Endothelial cell of umbilical vein (primary cell): Measurements from ENCODE around the gene RTN4RL1. TPM values are rescaled to one million over a fixed set of nuclear protein-coding genes. Genes with fewer than 3 reads are reported as not detected.

ENCODE experiments used
- BruUV-seq: library from RNA; stranded (reverse); fragments of 400-500 nt; replicated peaks from 2 replicates; lab custom pipeline; 2021; lab: Mats Ljungman, UMichigan
- CTCF ChIA-PET: fragments of 300-600, 350-600 bp; sonication (Branson Sonifier 250); formaldehyde crosslinking; loops from one replicate; lab custom pipeline; 2021; ENCODE audit warnings: antibody characterized with exemption, inconsistent platforms; lab: Charles Lee
- POLR2A ChIA-PET: fragments of 300-600, 350-600 bp; sonication (Branson Sonifier 250); formaldehyde crosslinking; loops from one replicate; lab custom pipeline; 2021; ENCODE audit warnings: antibody characterized with exemption, inconsistent platforms; lab: Charles Lee
- DNase-seq: peaks from one replicate; pipeline ENCODE4 v3.0.0-alpha.2; 2011; ENCODE audit warnings: low read depth, low spot score
- FAIRE-seq: peaks from 2 replicates; lab custom pipeline; 2011; peaks lifted over from hg19 to GRCh38; lab: Jason Lieb, UNC
- H2AFZ ChIP-seq: 2 replicates; pipeline ENCODE4 v1.6.0; 2012; ENCODE audit warnings: low read depth, low read length, control low read depth, inconsistent platforms
- H3K27ac ChIP-seq: 2 replicates; pipeline ENCODE4 v1.5.1; 2011; ENCODE audit warnings: low read depth, mild to moderate bottlenecking, control low read depth, low read length, moderate library complexity; ENCODE audit not compliant: insufficient read depth
- H3K27me3 ChIP-seq, 2 experiments: 2 replicates each; pipeline versions ENCODE4 v1.6.0 to v1.6.1; 2011; ENCODE audit warnings: low read length in 2 of 2, mixed read lengths in 1 of 2; ENCODE audit not compliant: control insufficient read depth in 2 of 2, insufficient read depth in 2 of 2
- H3K36me3 ChIP-seq, 2 experiments: 2 replicates in 1 of 2; 3 replicates in 1 of 2; pipeline ENCODE4 v1.5.1; 2011; ENCODE audit warnings: low read length in 2 of 2, mild to moderate bottlenecking in 1 of 2, moderate library complexity in 1 of 2; ENCODE audit not compliant: control insufficient read depth in 2 of 2, insufficient read depth in 2 of 2; ENCODE audit errors: extremely low read depth in 1 of 2
- H3K4me1 ChIP-seq: 3 replicates; pipeline ENCODE4 v1.5.1; 2011; ENCODE audit warnings: mild to moderate bottlenecking, low read length; ENCODE audit not compliant: control insufficient read depth, insufficient read depth; ENCODE audit errors: extremely low read depth
- H3K4me2 ChIP-seq: 2 replicates; pipeline ENCODE4 v1.6.1; 2011; ENCODE audit warnings: low read length, control low read depth, mixed read lengths; ENCODE audit not compliant: insufficient read depth
- H3K4me3 ChIP-seq, 3 experiments: fragments of 200-600 bp in 1 of 3; sonication (generic), shearing (Covaris generic) in 1 of 3; replicated peaks in 1 of 3; 2 replicates each; pipeline ENCODE4 v1.5.1; 2011 to 2016; ENCODE audit warnings: control low read depth in 3 of 3, low read length in 3 of 3, mild to moderate bottlenecking in 2 of 3, inconsistent platforms in 1 of 3, low read depth in 1 of 3, moderate library complexity in 1 of 3; ENCODE audit not compliant: insufficient read depth in 1 of 3
- H3K79me2 ChIP-seq: 2 replicates; pipeline ENCODE4 v1.6.0; 2012; ENCODE audit warnings: low read length, inconsistent platforms; ENCODE audit not compliant: control insufficient read depth, insufficient read depth
- H3K9ac ChIP-seq: replicated peaks from 2 replicates; pipeline ENCODE3; 2011; ENCODE audit warnings: low read length, control low read depth; ENCODE audit not compliant: insufficient read depth; ENCODE audit errors: extremely low read depth
- H3K9me1 ChIP-seq: replicated peaks from 3 replicates; pipeline ENCODE4 v1.6.0; 2011; ENCODE audit warnings: mild to moderate bottlenecking, low read length; ENCODE audit not compliant: control insufficient read depth, insufficient read depth; ENCODE audit errors: extremely low read depth
- H3K9me3 ChIP-seq: replicated peaks from 2 replicates; pipeline ENCODE4 v1.5.1; 2012; ENCODE audit warnings: low read length, inconsistent platforms; ENCODE audit not compliant: control insufficient read depth, insufficient read depth
- H4K20me1 ChIP-seq: replicated peaks from 2 replicates; pipeline ENCODE3; 2011; ENCODE audit warnings: mild to moderate bottlenecking, low read length; ENCODE audit not compliant: control insufficient read depth, insufficient read depth; ENCODE audit errors: extremely low read depth
- CTCF ChIP-seq, 2 donors: IDR thresholded peaks; 1 replicate in 1 of 2; 2 replicates in 1 of 2; pipeline ENCODE4 v1.5.1; 2011; ENCODE audit warnings: low read length in 2 of 2, mild to moderate bottlenecking in 2 of 2, moderate library complexity in 2 of 2, control low read depth in 1 of 2, inconsistent platforms in 1 of 2, low read depth in 1 of 2; ENCODE audit not compliant: insufficient read depth in 1 of 2; ENCODE audit errors: extremely low read depth in 1 of 2
- EZH2 ChIP-seq: IDR thresholded peaks from 2 replicates; pipeline ENCODE4 v1.6.1; 2012; ENCODE audit warnings: borderline replicate concordance, low read depth, mild to moderate bottlenecking, moderate library complexity, low read length, inconsistent platforms; ENCODE audit not compliant: severe bottlenecking
- FOS ChIP-seq: IDR thresholded peaks from 2 replicates; pipeline ENCODE4 v1.6.1; 2011; ENCODE audit warnings: mild to moderate bottlenecking, low read length, moderate library complexity, borderline replicate concordance; ENCODE audit not compliant: insufficient read depth
- GATA2 ChIP-seq: IDR thresholded peaks from 2 replicates; pipeline ENCODE4 v1.7.0; 2011; ENCODE audit warnings: low read depth, mild to moderate bottlenecking, moderate library complexity, mixed read lengths, low read length; ENCODE audit not compliant: insufficient read length, insufficient read depth
- JUN ChIP-seq: IDR thresholded peaks from 2 replicates; pipeline ENCODE4 v1.6.1; 2011; ENCODE audit warnings: borderline replicate concordance, low read depth; ENCODE audit not compliant: insufficient read length, insufficient read depth
- MYC ChIP-seq: IDR thresholded peaks from one replicate; pipeline ENCODE4 v1.6.1; 2011; ENCODE audit warnings: mild to moderate bottlenecking, low read depth, low read length
- POLR2A ChIP-seq: IDR thresholded peaks from 2 replicates; pipeline ENCODE4 v1.6.1; 2012; ENCODE audit warnings: low read depth, mild to moderate bottlenecking, control low read depth, low read length
- POLR2AphosphoS5 ChIP-seq: IDR thresholded peaks from 2 replicates; pipeline ENCODE4 v1.6.1; 2012; ENCODE audit warnings: low read depth, mild to moderate bottlenecking, control low read depth, low read length, moderate library complexity; ENCODE audit not compliant: insufficient read depth
- dilution Hi-C: fragments of 300-500 bp; cut with MboI; formaldehyde crosslinking; loops from one replicate; pipeline ENCODE4 v1.15.0; 2019; ENCODE audit warnings: low sequenced_read_pairs; ENCODE audit not compliant: extremely low pct_ligation_motif_present
- intact Hi-C: fragments of 100-400 bp; cut with micrococcal nuclease; formaldehyde crosslinking; loops from one replicate; pipeline ENCODE4 v1.10.0; 2022
- polyA plus RNA-seq, 4 experiments: library from polyadenylated mRNA; depleted of rRNA in 3 of 4; stranded (reverse) in 3 of 4; unstranded in 1 of 4; fragments of >200 nt; gene quantifications; 2 replicates each; pipeline versions ENCODE4 v1.2.1 to v1.2.3, GENCODE V29; 2011 to 2012; ENCODE audit warnings: missing spikeins in 1 of 4
- total RNA-seq: library from RNA; stranded (reverse); gene quantifications from 2 replicates; pipeline ENCODE4 v1.2.3, GENCODE V29; 2021
- TF ChIP-seq, protein P1 (sequence below): IDR thresholded peaks from 2 replicates; pipeline ENCODE4 v1.6.1; 2011; ENCODE audit not compliant: insufficient read depth, insufficient read length

The RTN4RL1 gene
- total and polyA plus RNA-seq, 2 donors (not counting 3 experiments of a cell fraction or from before 2014, with no cell fraction given) = 0.04 TPM; not detected in 1

DNA sequence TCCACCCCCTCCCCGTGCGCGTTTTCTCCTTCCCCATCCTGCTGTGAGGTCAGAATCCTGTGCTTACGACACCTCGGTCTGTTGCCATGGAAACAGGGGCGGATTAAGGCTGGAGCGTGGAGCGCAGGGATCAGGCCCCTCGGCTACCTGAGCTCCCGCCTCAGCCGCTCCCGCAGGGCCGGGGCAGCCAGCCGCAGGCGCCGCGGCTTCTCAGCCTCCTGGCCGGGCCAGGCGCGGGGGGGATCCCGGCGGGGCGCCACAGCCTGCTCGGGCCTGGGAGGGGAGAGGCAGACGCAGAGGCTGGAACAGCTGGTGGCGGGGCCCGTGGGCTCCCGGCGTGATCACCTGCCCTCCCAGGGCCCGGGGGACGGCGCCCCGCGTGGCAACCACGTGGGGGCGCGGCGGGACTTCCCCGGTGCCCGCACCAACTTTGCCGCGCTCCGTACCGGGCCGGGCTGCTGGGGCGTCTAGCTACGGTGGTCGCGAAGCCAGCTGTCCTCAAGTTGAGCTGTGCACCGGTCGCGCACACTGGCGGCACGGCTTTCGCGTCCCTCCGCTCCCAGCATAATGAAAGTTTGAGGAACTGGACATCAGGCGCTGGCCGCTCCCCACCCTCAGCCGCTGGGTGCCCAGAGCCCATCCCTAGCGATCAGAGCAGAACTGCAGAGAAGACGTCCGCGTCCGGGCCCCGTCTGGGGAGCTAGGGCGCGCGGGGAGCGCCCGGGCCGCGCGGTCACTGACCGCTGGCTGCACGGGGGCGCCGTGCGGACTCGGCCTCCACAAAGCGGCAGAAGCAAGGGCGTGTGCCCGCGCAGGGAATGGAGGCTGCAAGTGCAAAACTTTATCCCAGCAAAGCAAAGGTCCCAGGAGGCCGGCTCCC lies 1.2 kb downstream of the RTN4RL1 start:
- Histone ChIP-seq H3K9me1 (no peaks in the 10 kb centered on the region), H3K4me1 (peaks cover 18% of the 10 kb centered on the region), H3K36me3 (no peaks in the 10 kb centered on the region), H3K79me2 (no peaks in the 10 kb centered on the region), H3K27ac (no peak overlapping the region), H2AFZ (peak overlapping the region; percentile 11), H3K4me2 (peak overlapping the region; percentile 21), H3K4me3 (peak overlapping the region in 1 of 3 experiments; percentile 17), H4K20me1 (no peaks in the 10 kb centered on the region), H3K27me3 (peaks cover 35 to 43% of the 10 kb centered on the region in 2 experiments), H3K9ac (no peak overlapping the region), H3K9me3 (no peaks in the 10 kb centered on the region)
- TF ChIP-seq EZH2 = peak; percentile 54
- no peak for TF ChIP-seq CTCF (IDR thresholded peaks at IDR 0.05; ENCODE audit: extremely low read depth in 1 of 2, insufficient read depth in 1 of 2, low read depth in 1 of 2, low read length in 2 of 2)
- DNase-seq (no peak), FAIRE-seq (no peak)
- ChIA-PET POLR2A (interaction anchor here (0.6 kb wide), 1 partner anchor 109 kb away, joined by 4 read pairs; no protein-coding TSS in a partner anchor), CTCF (interaction anchor here (1.3 to 9.5 kb wide), 2 partner anchors 58 to 114 kb away, joined by 3 to 270 read pairs; no protein-coding TSS in a partner anchor)
- BruUV-seq = no TSS peak
- intact Hi-C loops (no loop called here), dilution Hi-C loops (no loop called here)

GRCh38 chr17:2023256-2023655 lies 1.9 kb downstream of the RTN4RL1 start:
- no peak overlapping the region for H3K4me2 ChIP-seq

More at GRCh38 chr17:2023256-2023655, 1.9 kb downstream of the RTN4RL1 start:
- Histone ChIP-seq H3K79me2 (no peaks in the 10 kb centered on the region), H3K27me3 (peaks cover 35 to 38% of the 10 kb centered on the region in 2 experiments), H3K4me3 (no peak overlapping the region), H3K9ac (no peak overlapping the region), H3K27ac (no peak overlapping the region), H3K9me3 (no peaks in the 10 kb centered on the region), H3K9me1 (no peaks in the 10 kb centered on the region), H2AFZ (no peak overlapping the region), H3K36me3 (no peaks in the 10 kb centered on the region), H4K20me1 (no peaks in the 10 kb centered on the region), H3K4me1 (peaks cover 18% of the 10 kb centered on the region)
- POLR2A ChIA-PET = interaction anchor here (0.6 kb wide), 1 partner anchor 109 kb away, joined by 4 read pairs; no protein-coding TSS in a partner anchor
- no peak for TF ChIP-seq EZH2
- no peak for TF ChIP-seq POLR2A
- no peak for TF ChIP-seq JUN
- TF ChIP-seq, protein P1, sequence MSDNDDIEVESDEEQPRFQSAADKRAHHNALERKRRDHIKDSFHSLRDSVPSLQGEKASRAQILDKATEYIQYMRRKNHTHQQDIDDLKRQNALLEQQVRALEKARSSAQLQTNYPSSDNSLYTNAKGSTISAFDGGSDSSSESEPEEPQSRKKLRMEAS = no peak
- TF ChIP-seq POLR2AphosphoS5 = no peak
- TF ChIP-seq GATA2 = no peak
- no peak for TF ChIP-seq MYC
- TF ChIP-seq FOS = no peak
- no peak for TF ChIP-seq CTCF (IDR thresholded peaks at IDR 0.05; ENCODE audit: extremely low read depth in 1 of 2, insufficient read depth in 1 of 2, low read depth in 1 of 2, low read length in 2 of 2)
- intact Hi-C loops (no loop called here), dilution Hi-C loops (no loop called here)
- DNase-seq (no peak), FAIRE-seq (no peak)
- BruUV-seq = no TSS peak
- CTCF ChIA-PET = interaction anchor here (9.5 kb wide), 1 partner anchor 113 kb away, joined by 270 read pairs; no protein-coding TSS in a partner anchor
